DND-41 (cell line): Measurements from ENCODE around the gene CS.
"Not testable (repeated sequence)": the region's sequence is repeated elsewhere in the genome, so short reads cannot be mapped to it uniquely, and the experiment has no call there.

ENCODE experiments used
- ATAC-seq: fragments of 200-7000 bp; cut with Tn5 transposase; 3 replicates; pipeline ENCODE4 v1.9.1; 2021; ENCODE audit warnings: low read depth; ENCODE audit not compliant: insufficient read depth
- DNase-seq: peaks from one replicate; pipeline ENCODE4 v3.0.0-alpha.2; 2020
- H2AFZ ChIP-seq: 2 replicates; pipeline ENCODE4 v1.6.0; 2012; ENCODE audit warnings: low read depth, low read length
- H3K27ac ChIP-seq: 2 replicates; pipeline ENCODE4 v1.5.1; 2012; ENCODE audit warnings: low read length, inconsistent platforms
- H3K27me3 ChIP-seq: fragments of 200-600 bp; sonication (generic); 2 replicates; pipeline ENCODE4 v1.6.0; 2012; ENCODE audit warnings: low read length, mild to moderate bottlenecking, inconsistent platforms; ENCODE audit not compliant: insufficient read depth, poor library complexity
- H3K36me3 ChIP-seq: 2 replicates; pipeline ENCODE4 v1.5.1; 2012; ENCODE audit warnings: low read length, inconsistent platforms; ENCODE audit not compliant: insufficient read depth
- H3K4me1 ChIP-seq: 2 replicates; pipeline ENCODE4 v1.5.1; 2012; ENCODE audit warnings: mild to moderate bottlenecking, low read length; ENCODE audit not compliant: insufficient read depth
- H3K4me2 ChIP-seq: 2 replicates; pipeline ENCODE4 v1.6.0; 2012; ENCODE audit warnings: mild to moderate bottlenecking, moderate library complexity, low read length, inconsistent platforms; ENCODE audit not compliant: insufficient read depth
- H3K4me3 ChIP-seq, 2 experiments: fragments of 200-600 bp in 1 of 2; shearing (Covaris generic) in 1 of 2; 2 replicates each; pipeline ENCODE4 v1.5.1; 2012 to 2016; ENCODE audit warnings: inconsistent platforms in 2 of 2, low read length in 2 of 2, mild to moderate bottlenecking in 2 of 2, low read depth in 1 of 2, moderate library complexity in 1 of 2
- H3K79me2 ChIP-seq: 2 replicates; pipeline ENCODE4 v1.6.0; 2012; ENCODE audit warnings: low read length, inconsistent platforms; ENCODE audit not compliant: insufficient read depth
- H3K9ac ChIP-seq: 2 replicates; pipeline ENCODE4 v1.6.0; 2012; ENCODE audit warnings: low read depth, mild to moderate bottlenecking, inconsistent platforms, low read length, moderate library complexity
- H3K9me3 ChIP-seq: 2 replicates; pipeline ENCODE4 v1.5.1; 2012; ENCODE audit warnings: low read length, moderate library complexity, mild to moderate bottlenecking, inconsistent platforms; ENCODE audit not compliant: insufficient read depth, severe bottlenecking
- H4K20me1 ChIP-seq: 2 replicates; pipeline ENCODE4 v1.6.0; 2012; ENCODE audit warnings: low read length; ENCODE audit not compliant: insufficient read depth
- CTCF ChIP-seq: IDR thresholded peaks from 2 replicates; pipeline ENCODE4 v1.5.1; 2012; ENCODE audit warnings: borderline replicate concordance, low read length, moderate library complexity, mild to moderate bottlenecking; ENCODE audit not compliant: poor library complexity, severe bottlenecking; ENCODE audit errors: extremely low read depth
- EZH2 ChIP-seq: IDR thresholded peaks from 3 replicates; pipeline ENCODE4 v1.6.1; 2012; ENCODE audit warnings: borderline replicate concordance, low read depth, mild to moderate bottlenecking, moderate library complexity, low read length, inconsistent platforms; ENCODE audit not compliant: severe bottlenecking

Gene CS

DNA sequence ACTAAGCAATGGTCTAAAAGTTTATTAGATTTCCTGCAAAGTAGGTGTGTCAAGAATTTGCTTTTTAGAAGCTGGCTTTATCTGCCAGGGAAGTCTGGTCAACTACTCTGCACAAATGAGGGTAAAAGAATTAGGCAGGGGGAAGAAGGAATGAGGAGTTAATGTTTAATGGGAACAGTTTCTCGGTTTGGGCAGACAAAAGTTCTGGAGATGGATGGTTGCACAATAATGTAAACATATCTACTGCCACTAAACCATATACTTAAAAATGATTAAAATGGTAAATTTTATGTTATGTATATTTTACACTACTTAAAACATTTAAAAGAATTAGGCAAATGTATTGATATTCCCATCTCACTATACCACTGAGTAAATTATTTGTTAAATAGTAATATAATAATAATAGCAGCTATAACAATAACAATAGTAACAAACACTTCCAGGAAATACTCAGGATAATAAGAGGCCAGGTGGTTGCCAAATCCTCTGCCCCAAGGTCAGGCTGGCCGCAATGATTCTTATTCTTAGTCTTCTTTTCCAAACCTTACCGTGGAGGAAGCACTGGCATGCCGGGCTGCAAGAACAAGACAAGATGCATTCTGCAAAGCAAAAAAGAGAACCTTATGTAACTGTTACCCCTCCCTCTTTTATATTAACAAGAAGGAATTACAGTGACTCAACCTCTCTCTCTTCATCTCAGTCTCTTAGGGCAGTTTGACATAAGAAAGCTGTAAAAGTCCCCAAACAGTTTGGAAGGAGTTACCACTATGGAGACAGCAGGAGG lies 13.9 kb downstream of the CS start:
- Histone ChIP-seq H3K27ac (no peak overlapping the region), H4K20me1 (peaks cover 9% of the 10 kb centered on the region; the same call in 1 of the 2 replicates)
- no peak for DNase-seq

GRCh38 chr12:56284263-56284662 lies 15.9 kb downstream of the CS start:
- not testable (repeated sequence) for H3K4me1 ChIP-seq, H3K4me2 ChIP-seq, ATAC-seq, H3K9me3 ChIP-seq, H3K4me3 ChIP-seq, H3K27ac ChIP-seq, H2AFZ ChIP-seq, H4K20me1 ChIP-seq, H3K27me3 ChIP-seq, DNase-seq, H3K9ac ChIP-seq
- Histone ChIP-seq H3K79me2 (peaks cover 32% of the 10 kb centered on the region), H3K36me3 (peaks cover 74% of the 10 kb centered on the region)

More for the DNA sequence above, 13.9 kb downstream of the CS start:
- peaks cover 66% of the 10 kb centered on the region for H3K36me3 ChIP-seq
- H3K4me1 ChIP-seq: no peaks in the 10 kb centered on the region
- no peaks in the 10 kb centered on the region for H3K9me3 ChIP-seq
- no peaks in the 10 kb centered on the region for H3K27me3 ChIP-seq
- H3K79me2 ChIP-seq: peaks cover 51% of the 10 kb centered on the region
- H3K4me2 ChIP-seq: no peak overlapping the region
- H2AFZ ChIP-seq: no peak overlapping the region
- no peak overlapping the region for H3K4me3 ChIP-seq
- no peak for ATAC-seq
- H3K9ac ChIP-seq: no peak overlapping the region
- no peak for TF ChIP-seq EZH2
- TF ChIP-seq CTCF: no peak

GRCh38 chr12:56282579-56282978 lies 17.6 kb downstream of the CS start:
- H4K20me1 ChIP-seq: no peaks in the 10 kb centered on the region
- ATAC-seq: no peak
- H3K4me2 ChIP-seq: no peak overlapping the region
- H3K9ac ChIP-seq: no peak overlapping the region
- H3K9me3 ChIP-seq: no peaks in the 10 kb centered on the region
- H3K27me3 ChIP-seq: no peaks in the 10 kb centered on the region
- H3K79me2 ChIP-seq: peaks cover 15% of the 10 kb centered on the region
- no peak overlapping the region for H3K4me3 ChIP-seq
- H3K4me1 ChIP-seq: no peaks in the 10 kb centered on the region
- no peak overlapping the region for H3K27ac ChIP-seq
- H2AFZ ChIP-seq: no peak overlapping the region
- no peak for DNase-seq
- TF ChIP-seq CTCF (no peak), EZH2 (no peak)
- H3K36me3 ChIP-seq: peaks cover 83% of the 10 kb centered on the region

DNA sequence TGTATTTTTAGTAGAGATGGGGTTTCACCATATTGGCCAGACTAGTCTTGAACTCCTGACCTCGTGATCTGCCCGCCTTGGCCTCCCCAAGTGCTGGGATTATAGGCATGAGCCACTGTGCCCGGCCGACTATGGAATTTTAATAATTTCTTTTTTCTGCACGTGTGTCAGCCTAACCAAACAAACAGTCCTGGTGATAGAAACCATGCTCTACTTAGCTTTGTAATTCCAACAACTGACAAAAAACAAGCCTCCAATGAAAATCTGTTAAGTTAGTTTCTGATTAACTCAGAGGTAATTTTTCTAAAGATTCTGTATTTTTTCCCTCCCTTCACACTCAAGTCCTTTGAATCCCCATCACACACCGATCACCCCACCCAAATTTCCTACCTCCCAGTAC lies 18.1 kb downstream of the CS start:
- no peak for ATAC-seq
- H3K9me3 ChIP-seq: no peaks in the 10 kb centered on the region
- no peaks in the 10 kb centered on the region for H3K27me3 ChIP-seq
- TF ChIP-seq CTCF (no peak), EZH2 (no peak)
- H4K20me1 ChIP-seq: no peaks in the 10 kb centered on the region
- peaks cover 13% of the 10 kb centered on the region for H3K79me2 ChIP-seq
- no peak overlapping the region for H3K27ac ChIP-seq
- no peaks in the 10 kb centered on the region for H3K4me1 ChIP-seq
- H3K4me2 ChIP-seq: no peak overlapping the region
- H2AFZ ChIP-seq: no peak overlapping the region
- no peak overlapping the region for H3K4me3 ChIP-seq
- H3K36me3 ChIP-seq: peaks cover 83% of the 10 kb centered on the region
- H3K9ac ChIP-seq: no peak overlapping the region
- DNase-seq: no peak
